ENCODE measurements around the gene TMEM190. TPM values are rescaled to one million over a fixed set of nuclear protein-coding genes. Genes with fewer than 3 reads are reported as not detected.

The TMEM190 gene
- total RNA-seq, 1 donor from 2014 or later, result 2.5 TPM

- peaks cover 11% of the 10 kb centered on the region for H3K4me1 Mint-ChIP-seq (ENCODE audit: low read depth, unreplicated experiment)
- Histone ChIP-seq H3K4me1 (ENCODE audit: insufficient read depth, low read length) (peaks cover 21% of the 10 kb centered on the region), H2AFZ (ENCODE audit: low read depth, low read length) (no peak overlapping the region), H3K27ac (ENCODE audit: low read depth, low read length) (no peak overlapping the region), H3K9me3 (ENCODE audit: insufficient read depth, low read depth, low read length) (no peaks in the 10 kb centered on the region), H3K9ac (ENCODE audit: low read length) (no peak overlapping the region), H4K20me1 (ENCODE audit: insufficient read depth, low read length) (no peaks in the 10 kb centered on the region), H3K4me2 (ENCODE audit: low read length) (no peak overlapping the region), H3K27me3 (ENCODE audit: insufficient read depth, low read length) (no peaks in the 10 kb centered on the region), H3K4me3 (ENCODE audit: insufficient read depth, low read depth, low read length) (no peak overlapping the region), H3K36me3 (ENCODE audit: insufficient read depth, low read length) (no peaks in the 10 kb centered on the region), H3K79me2 (ENCODE audit: insufficient read depth, low read length) (no peaks in the 10 kb centered on the region)
- H3K4me3 Mint-ChIP-seq (ENCODE audit: unreplicated experiment), result no peak overlapping the region
- DNase-seq (ENCODE audit: low read depth) (no peak), FAIRE-seq (no peak)
- peaks cover 2% of the 10 kb centered on the region for H3K27me3 Mint-ChIP-seq (ENCODE audit: low read depth, unreplicated experiment)
- peaks cover 6% of the 10 kb centered on the region for H3K36me3 Mint-ChIP-seq (ENCODE audit: low read depth, unreplicated experiment)
- TF ChIP-seq CTCF (IDR thresholded peaks at IDR 0.05; ENCODE audit: insufficient read depth, low read depth, low read length), result no peak
- TF ChIP-seq EZH2 (IDR thresholded peaks at IDR 0.05; ENCODE audit: insufficient read depth, low read length), result no peak
- no peak overlapping the region for H3K27ac Mint-ChIP-seq (ENCODE audit: unreplicated experiment)
- H3K9me3 Mint-ChIP-seq (ENCODE audit: unreplicated experiment), result peaks cover 2% of the 10 kb centered on the region
These were observed 2.5 kb downstream of the TMEM190 start for GRCh38 chr19:55379174-55379573.

DNA sequence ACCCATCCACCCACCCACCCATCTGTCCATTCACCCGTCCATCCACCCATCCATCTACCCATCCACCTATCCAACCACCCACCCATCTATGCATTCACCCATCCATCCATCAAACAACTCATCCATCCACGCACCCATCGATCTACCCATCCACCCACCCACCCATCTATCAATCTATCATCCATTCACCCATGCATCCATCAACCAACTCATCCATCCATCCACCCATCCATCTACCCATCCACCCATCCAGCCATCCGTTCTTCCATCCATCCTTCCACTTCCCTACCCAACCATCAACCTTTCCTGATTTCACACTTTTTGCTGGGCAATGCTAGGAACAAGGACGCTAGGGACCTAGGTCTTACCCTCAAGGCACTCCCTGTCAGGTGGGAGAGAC is 5.4 kb downstream of the TMEM190 start:
- FAIRE-seq (no peak), DNase-seq (ENCODE audit: low read depth) (no peak)
- H3K27me3 ChIP-seq (ENCODE audit: insufficient read depth, low read length), result no peaks in the 10 kb centered on the region
- no peak overlapping the region for H3K4me3 Mint-ChIP-seq (ENCODE audit: unreplicated experiment)
- peaks cover 12% of the 10 kb centered on the region for H4K20me1 ChIP-seq (ENCODE audit: insufficient read depth, low read length)
- H3K4me2 ChIP-seq (ENCODE audit: low read length), result no peak overlapping the region
- no peak for TF ChIP-seq CTCF (IDR thresholded peaks at IDR 0.05; ENCODE audit: insufficient read depth, low read depth, low read length)
- TF ChIP-seq EZH2 (IDR thresholded peaks at IDR 0.05; ENCODE audit: insufficient read depth, low read length), result no peak
- H3K4me1 Mint-ChIP-seq (ENCODE audit: low read depth, unreplicated experiment), result peaks cover 5% of the 10 kb centered on the region
- H3K27ac Mint-ChIP-seq (ENCODE audit: unreplicated experiment), result no peak overlapping the region
- H3K9me3 Mint-ChIP-seq (ENCODE audit: unreplicated experiment), result peaks cover 2% of the 10 kb centered on the region
- H3K9ac ChIP-seq (ENCODE audit: low read length), result no peak overlapping the region
- peaks cover 2% of the 10 kb centered on the region for H3K27me3 Mint-ChIP-seq (ENCODE audit: low read depth, unreplicated experiment)
- H3K27ac ChIP-seq (ENCODE audit: low read depth, low read length), result no peak overlapping the region
- peaks cover 2% of the 10 kb centered on the region for H3K36me3 ChIP-seq (ENCODE audit: insufficient read depth, low read length)
- no peak overlapping the region for H2AFZ ChIP-seq (ENCODE audit: low read depth, low read length)
- no peak overlapping the region for H3K4me3 ChIP-seq (ENCODE audit: insufficient read depth, low read depth, low read length)
- H3K4me1 ChIP-seq (ENCODE audit: insufficient read depth, low read length), result peaks cover 22% of the 10 kb centered on the region
- peaks cover 13% of the 10 kb centered on the region for H3K79me2 ChIP-seq (ENCODE audit: insufficient read depth, low read length)
- peaks cover 9% of the 10 kb centered on the region for H3K36me3 Mint-ChIP-seq (ENCODE audit: low read depth, unreplicated experiment)
- no peaks in the 10 kb centered on the region for H3K9me3 ChIP-seq (ENCODE audit: insufficient read depth, low read depth, low read length)

DNA sequence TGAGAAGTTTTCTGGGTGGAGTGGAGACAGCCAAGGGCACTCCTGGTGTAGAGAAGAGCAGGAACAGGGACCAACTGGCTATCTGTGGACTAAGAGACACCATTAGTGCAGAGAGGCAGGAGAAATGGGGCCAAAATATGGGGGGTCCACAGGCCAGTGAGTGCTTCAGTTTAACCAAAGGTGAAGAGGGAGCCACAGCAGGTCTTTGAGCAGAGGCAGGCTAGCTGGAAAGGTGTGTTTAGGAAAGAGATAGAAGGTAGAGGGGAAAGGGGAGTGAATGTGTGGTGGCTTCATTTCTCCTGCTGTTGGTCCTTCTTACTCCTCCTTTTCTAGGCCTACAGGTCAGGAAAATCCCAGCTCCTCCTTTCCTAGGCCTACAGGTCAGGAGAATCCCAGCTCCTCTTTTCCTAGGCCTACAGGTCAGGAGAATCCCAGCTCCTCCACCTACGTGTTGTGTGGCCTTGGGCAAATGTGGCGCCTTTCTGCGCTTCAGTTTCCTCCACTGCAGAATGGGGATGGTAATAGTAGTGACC is 6.0 kb downstream of the TMEM190 start:
- peaks cover 3% of the 10 kb centered on the region for H3K36me3 ChIP-seq (ENCODE audit: insufficient read depth, low read length)
- peaks cover 19% of the 10 kb centered on the region for H3K79me2 ChIP-seq (ENCODE audit: insufficient read depth, low read length)
- FAIRE-seq (no peak), DNase-seq (ENCODE audit: low read depth) (no peak)
- no peak overlapping the region for H3K27ac ChIP-seq (ENCODE audit: low read depth, low read length)
- no peak overlapping the region for H3K9ac ChIP-seq (ENCODE audit: low read length)
- H3K4me2 ChIP-seq (ENCODE audit: low read length), result no peak overlapping the region
- no peak overlapping the region for H3K4me3 ChIP-seq (ENCODE audit: insufficient read depth, low read depth, low read length)
- H3K36me3 Mint-ChIP-seq (ENCODE audit: low read depth, unreplicated experiment), result peaks cover 15% of the 10 kb centered on the region
- H3K4me3 Mint-ChIP-seq (ENCODE audit: unreplicated experiment), result peak overlapping the region; percentile 80
- H3K27ac Mint-ChIP-seq (ENCODE audit: unreplicated experiment), result no peak overlapping the region
- no peaks in the 10 kb centered on the region for H3K27me3 ChIP-seq (ENCODE audit: insufficient read depth, low read length)
- peaks cover 18% of the 10 kb centered on the region for H4K20me1 ChIP-seq (ENCODE audit: insufficient read depth, low read length)
- H3K4me1 Mint-ChIP-seq (ENCODE audit: low read depth, unreplicated experiment), result peaks cover 8% of the 10 kb centered on the region
- H3K9me3 Mint-ChIP-seq (ENCODE audit: unreplicated experiment), result peaks cover 2% of the 10 kb centered on the region
- no peaks in the 10 kb centered on the region for H3K9me3 ChIP-seq (ENCODE audit: insufficient read depth, low read depth, low read length)
- TF ChIP-seq EZH2 (IDR thresholded peaks at IDR 0.05; ENCODE audit: insufficient read depth, low read length), result no peak
- no peak for TF ChIP-seq CTCF (IDR thresholded peaks at IDR 0.05; ENCODE audit: insufficient read depth, low read depth, low read length)
- no peak overlapping the region for H2AFZ ChIP-seq (ENCODE audit: low read depth, low read length)
- peaks cover 2% of the 10 kb centered on the region for H3K27me3 Mint-ChIP-seq (ENCODE audit: low read depth, unreplicated experiment)
- H3K4me1 ChIP-seq (ENCODE audit: insufficient read depth, low read length), result peaks cover 26% of the 10 kb centered on the region

Measured in astrocyte (in vitro differentiated cells and primary cell).